DMS 273 (cell line): ENCODE results near the gene PRADC1.

Source experiments
- DNase-seq: peaks from one replicate; lab custom pipeline; 2025; ENCODE audit not compliant: unreplicated experiment; lab: John Stamatoyannopoulos, UW

The PRADC1 gene

DNA sequence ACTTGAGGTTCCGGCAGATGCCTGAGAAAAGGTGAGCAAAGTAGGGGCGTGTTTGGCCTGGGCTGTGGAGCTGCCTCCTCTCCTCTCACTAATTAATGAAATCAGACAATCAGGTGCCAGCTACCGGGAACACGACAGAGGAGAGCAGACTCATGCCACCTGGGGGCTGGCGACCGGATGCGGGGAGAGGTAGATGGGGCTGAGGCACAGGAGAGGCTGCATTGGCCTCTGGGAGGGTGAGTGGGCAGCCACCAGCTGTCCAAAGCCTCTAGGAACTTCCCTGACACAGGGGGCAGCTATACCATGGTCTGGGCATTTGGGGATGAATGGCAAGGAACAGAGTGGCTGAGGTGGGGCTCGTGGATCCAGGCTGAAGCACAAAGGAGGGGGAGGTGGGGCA lies 26.2 kb upstream of the PRADC1 start:
- DNase-seq = no peak

DNA sequence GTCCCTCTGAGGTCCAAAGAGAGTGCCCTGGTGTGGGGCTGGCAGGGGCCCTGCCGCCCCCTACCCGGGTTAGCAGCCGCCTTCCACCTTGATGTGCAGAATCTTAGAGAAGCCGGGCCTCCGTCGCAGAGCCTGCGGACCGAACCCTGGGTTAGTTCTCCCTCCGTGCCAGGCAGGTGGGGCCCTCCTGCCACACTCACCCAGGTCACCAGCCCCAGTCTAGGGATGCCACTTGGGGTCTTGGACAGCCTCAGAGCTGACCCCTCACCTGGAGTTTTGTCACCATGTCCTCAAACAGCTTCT lies 25.8 kb upstream of the PRADC1 start:
- no peak for DNase-seq

DNA sequence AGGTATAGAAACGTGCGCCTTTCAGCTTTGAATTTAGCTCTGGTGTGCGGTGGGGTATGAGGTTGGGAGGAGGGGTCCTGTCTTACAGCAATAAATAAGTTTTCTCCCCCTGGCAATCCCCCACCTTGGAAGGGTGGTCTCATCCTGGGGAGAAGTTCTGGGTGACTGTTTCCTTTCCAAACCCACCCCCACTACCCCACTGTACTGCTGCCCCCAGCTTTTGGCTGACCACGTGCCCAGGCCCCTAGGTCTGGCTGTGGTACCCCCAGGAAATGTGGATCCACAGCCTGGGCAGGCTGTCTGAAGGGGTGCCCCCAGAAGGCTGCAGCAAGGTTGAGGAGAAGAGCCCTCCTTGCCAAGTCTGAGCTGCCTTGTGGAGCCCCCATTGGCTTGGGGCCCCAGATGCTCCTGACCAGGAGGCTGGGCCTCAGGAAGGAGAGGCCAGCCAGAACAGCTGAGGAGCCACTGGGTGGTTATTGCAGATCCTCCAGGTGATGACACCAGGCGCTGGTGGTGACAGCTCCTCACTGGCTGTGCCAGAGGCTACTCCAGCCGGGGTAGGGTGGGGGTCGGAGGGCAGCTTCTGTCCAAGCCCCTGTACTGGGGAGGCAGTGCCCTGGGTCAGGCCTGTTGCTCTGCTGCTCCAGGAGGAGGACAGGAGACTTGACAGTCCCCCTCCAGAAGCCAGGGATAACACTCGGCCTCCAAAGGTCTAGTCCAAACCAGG lies 25.3 kb upstream of the PRADC1 start:
- no peak for DNase-seq

DNA sequence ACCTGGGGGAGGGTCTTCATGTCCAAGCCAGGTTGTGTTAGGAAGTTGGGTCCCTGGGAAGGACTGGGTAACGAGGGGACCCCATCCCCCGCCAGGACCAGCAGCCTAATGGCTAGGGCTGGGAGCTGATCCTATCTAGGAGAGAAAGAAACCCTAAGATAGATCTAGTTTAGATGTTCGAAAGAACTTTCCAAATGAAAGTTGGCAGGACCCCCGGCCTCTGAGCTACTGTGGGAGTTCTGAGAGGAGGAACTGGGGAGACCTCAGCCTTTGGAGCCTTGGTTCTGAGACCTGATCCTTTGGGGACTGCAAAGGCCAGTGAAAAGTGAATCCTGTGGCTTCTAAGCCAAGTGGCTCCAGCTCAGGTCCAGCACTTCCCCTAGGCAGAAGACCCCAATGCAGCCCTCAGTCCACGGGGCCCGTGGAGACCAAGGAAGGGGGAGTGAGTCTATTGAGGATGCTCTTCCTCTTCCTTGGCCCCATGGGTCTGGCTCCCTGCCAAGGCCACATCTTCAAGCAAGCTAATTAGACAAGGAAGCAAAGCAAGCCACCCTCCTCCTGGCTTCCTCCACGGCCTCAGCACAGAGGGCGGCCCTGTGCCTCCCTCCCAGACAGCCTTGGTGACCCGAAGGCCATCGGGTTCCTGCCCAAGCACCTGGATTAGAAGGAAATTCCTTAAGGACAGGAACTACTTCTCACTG lies 24.5 kb upstream of the PRADC1 start:
- DNase-seq = no peak

DNA sequence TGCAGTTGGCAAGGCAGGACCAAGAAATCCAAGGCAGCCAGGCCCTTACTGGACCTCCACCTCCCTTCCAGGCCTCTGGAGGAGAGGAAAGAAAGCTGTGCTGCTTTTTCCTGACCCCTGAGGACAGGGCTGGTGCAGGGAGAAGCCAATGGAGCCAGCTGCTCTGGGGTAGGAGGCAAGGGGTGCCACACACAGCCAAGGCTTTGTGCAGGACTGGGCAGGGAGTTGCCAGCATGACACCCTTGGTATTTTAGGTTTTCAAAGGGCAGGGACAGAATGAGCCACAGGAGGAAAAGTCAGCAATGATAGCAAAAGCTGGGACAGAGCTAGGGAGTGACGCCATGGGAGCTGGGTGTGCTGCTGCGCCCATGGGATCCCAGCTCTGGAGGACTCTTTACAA lies 24.0 kb upstream of the PRADC1 start:
- no peak for DNase-seq

DNA sequence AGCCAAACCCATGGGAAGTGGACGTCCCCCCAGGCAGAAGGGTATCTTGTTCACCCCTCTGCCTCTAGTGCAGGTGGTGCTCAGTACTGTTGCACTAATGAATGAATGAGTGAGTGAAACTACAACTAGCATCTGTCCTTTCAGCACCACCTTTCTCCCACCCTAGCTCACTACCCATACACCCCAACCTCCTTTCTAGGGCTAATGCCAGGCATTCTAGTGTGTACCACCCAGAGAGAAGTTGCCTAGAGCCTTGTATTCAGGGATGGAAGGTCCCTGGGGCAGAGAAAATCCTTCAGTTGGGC lies 23.5 kb upstream of the PRADC1 start:
- no peak for DNase-seq

DNA sequence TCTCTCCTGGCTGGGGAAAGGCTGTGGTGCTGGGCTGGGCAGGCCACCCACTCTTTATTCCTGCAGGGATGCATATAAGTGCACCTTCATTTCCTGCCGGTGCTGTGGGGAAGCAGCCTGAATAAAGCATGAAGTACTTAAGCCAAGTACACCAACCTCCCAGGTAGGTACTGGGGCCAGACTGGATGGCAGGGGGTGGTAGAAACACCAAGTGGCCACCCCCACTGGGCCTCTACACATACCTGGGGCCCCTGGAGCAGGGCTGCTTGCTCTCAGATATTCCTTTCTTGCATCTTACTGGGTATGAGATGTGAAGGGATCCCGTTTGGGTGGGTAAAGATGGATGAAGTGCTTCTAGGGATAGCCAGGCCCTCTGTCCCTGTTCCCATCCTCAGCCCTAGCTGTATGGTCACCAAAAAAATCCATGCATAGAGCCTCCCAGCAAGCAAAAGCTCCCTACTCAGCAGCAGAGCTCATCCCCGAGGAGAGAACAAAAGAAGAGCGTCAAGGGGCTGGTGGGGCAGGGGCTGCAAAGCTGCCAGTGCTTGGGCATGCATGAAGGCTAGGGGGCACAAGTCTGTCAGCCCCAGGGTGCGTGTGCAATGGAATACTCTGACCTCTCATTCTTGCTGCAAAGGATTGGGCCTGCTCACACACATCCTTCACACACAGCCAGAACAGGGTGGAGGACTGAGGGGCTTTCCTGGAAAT lies 23.0 kb upstream of the PRADC1 start:
- DNase-seq = no peak

DNA sequence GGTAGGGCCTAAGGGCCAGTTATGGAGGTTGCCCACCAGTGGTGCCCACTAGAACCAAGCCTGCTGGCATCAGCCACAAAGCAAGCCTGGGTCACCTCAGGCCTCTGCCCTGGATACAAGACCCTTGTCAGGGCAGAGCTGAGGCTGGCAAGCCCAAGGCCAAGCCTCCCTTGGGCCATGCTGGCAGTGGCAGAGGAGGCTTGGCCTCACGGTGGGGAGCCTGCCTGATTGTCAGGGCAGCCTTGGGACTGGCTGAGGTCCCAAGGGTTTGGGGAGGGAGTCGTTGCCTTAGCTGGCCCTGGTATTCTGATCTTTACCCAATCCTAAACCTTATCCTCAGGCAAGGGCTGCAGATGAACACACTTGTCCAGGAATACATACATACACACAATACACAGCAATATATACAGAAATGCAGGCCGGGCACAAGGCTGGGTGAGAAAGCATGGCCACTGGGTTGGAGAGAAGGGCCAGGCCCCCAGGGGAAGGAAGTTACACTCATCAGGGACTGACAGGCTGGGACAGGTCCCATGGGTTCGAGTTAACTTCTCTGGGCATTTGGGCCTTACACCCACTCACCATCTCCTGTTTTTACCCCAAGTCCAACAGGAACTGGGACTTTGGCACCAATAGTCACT lies 22.1 kb upstream of the PRADC1 start:
- DNase-seq = peak; percentile 41

DNA sequence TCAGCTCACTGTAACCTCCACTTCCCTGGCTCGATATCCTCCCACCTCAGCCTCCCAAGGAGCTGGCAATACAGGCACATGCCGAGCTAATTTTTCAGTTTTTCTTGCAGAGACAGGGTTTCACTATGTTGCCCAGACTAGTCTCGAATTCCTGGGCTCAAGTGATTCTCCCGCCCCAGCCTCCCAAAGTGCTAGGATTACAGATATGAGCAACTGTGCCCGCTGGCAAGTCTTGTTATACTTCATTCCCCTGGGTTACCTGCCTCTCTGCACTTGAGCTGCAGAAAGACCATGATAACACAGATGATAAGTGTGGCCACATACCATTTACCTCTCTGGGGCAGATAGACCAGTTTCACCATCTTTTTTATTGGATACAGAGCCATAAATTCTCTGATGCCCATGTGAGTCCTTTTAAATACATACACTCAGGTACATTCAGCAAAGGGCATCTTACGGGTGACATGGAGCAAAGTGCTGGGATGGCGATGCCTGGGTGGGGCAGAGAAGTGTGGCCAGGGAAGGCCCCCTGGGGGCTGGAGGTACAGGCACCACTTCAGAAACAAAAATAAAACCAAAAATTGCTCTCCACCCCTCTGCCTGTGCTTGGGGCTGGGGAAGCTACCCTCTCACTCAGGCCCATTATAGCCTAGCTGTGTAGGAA lies 21.4 kb upstream of the PRADC1 start:
- no peak for DNase-seq

DNA sequence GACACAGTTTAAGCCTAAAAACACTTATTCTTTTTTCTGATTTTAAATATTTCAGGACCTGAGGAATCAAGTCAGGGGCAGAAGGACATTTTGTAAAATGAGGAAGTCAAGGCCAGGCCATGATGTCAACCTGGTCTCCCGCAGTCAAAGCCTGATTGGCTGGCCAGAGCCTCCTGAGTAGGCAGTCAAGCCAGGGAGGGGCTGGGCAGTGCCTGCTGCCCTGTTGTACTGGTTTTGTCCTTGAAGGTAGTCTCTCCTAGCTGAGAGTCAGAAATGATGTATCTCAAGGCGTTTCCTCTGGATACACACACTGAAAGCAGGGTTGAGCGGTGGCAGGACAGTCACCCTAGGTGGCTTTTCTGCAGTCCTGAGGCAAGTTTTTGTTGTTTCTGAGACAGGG lies 20.9 kb upstream of the PRADC1 start:
- DNase-seq = no peak

DNA sequence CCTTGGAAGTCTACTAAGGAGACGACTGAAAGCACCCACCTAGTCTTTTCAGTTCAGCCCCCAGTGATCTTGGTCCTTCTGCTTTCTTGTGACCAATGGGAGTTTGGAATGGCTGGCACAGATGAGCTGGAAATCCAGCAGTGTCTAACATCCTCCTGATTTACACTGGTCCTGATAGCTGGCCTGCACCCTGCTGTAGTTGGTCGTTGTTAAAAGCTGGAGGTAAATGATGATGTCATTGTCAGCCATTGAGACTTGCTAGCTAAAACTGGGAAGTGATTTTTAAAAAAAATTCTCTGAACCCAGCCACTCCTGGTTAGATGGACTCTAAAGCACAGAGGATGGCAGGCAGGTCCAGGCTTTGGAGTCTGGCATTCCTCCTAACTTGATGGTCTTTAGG lies 20.4 kb upstream of the PRADC1 start:
- DNase-seq = no peak

DNA sequence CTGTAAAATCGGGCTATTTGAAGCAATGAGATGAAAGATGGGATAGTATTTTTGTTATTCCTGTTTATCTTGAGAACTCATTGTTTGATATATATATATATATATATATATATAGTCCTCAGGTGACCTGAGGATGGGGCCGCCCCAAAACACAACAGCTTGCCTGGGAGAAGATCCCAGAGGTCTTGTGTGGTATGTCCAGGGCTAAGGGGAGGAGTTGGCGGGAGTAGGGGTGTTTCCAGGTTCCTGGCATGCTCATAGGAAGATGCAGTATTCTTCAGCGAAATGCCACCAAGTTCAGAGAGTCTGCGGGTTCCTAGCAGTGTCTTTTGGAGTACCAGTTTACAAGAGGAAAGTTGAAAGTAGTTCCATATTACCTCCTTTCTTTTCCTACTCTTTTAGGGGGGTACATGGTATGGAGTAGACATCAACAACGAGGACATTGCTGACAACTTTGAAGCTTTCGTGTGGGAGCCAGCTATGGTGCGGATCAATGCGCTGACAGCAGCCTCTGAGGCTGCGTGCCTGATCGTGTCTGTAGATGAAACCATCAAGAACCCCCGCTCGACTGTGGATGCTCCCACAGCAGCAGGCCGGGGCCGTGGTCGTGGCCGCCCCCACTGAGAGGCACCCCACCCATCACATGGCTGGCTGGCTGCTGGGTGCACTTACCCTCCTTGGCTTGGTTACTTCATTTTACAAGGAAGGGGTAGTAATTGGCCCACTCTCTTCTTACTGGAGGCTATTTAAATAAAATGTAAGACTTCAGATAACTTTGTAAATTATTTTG lies 19.4 kb upstream of the PRADC1 start:
- no peak for DNase-seq

DNA sequence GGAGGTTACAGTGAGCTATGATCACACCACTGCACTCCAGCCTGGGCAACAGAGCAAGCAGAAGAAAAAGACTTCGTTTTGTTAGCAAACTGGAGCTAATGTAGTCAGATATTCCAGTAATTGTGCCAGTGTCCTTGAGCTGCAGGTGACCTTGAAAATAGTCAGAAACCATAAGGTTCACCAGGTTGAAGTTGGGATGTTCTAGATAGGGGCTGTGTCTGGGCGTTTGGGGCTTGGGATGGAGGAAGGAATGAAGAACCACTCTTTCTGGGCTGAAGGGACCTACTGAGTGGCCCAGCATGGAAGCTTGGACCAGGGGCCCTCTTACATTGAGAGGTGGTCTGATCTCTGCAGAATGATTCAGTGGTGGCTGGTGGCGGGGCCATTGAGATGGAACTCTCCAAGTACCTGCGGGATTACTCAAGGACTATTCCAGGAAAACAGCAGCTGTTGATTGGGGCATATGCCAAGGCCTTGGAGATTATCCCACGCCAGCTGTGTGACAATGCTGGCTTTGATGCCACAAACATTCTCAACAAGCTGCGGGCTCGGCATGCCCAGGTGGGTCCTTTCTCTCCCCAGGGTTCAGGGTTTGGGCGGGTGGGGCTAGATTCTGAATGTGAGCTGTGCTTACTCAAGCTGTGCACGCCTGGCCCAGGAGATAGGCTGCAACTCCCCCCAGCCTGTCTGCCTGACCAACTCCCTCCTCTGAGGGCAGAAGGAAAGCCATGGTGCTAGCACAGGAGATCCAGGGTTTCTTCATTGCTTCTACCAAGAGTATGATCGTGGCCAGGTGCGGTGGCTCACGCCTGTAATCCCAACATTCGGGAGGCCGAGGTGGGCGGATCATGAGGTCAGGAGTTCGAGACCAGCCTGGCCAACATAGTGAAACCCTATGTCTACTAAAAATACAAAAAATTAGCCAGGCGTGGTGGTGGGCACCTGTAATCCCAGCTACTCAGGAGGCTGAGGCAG lies 18.1 kb upstream of the PRADC1 start:
- DNase-seq = peak; percentile 66

DNA sequence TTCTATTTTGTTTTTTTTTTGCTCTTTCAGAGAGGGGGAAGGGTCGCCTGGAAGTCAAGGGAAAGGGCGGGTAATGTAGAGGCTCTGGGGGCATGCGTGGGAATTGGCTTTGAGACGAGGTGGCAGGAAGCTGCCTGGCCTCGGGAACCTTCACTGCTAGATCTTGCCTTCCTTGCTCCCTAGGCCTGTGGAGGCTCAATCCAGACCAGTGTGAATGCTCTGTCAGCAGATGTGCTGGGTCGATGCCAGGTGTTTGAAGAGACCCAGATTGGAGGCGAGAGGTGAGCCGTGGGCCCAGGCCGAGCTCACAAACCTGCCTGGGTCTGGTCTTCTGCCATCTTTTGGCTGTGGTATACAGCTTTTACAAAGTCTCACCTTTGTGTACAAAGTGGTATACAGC lies 16.6 kb upstream of the PRADC1 start:
- peak; percentile 70 for DNase-seq

DNA sequence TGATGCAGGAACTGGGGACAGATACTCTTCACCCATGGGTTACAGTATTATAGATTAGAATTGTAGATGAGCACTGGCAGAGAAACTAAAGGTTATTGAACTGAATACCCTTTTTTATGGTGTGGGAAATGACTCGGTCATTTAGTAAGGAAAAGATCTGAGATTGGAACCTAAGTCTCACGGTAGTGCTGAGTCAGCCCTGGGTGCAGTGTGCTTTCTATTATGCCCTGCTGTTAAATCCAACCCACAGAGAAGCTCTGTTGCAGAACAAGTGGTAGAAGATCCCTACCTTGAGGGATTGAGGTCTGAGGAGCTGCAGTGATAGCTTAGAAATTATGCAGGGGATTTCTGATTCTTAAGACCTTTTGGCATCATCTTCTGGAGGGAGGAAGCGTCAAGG lies 13.8 kb upstream of the PRADC1 start:
- no peak for DNase-seq

DNA sequence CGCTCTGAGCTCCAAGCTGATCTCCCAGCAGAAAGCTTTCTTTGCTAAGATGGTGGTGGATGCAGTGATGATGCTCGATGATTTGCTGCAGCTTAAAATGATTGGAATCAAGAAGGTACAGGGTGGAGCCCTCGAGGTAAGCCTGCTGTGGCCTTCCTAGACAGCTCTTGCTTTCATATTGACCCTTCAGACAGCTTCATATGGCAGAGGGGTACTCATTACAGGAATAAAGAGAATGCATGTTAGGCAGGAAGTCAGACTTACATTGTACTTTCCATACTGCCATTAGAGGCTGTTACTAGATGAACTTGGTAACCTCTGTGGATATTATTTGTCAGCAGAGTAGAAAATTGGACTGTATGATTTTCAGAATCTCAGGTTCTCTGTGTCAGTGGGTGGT lies 11.5 kb upstream of the PRADC1 start:
- no peak for DNase-seq

DNA sequence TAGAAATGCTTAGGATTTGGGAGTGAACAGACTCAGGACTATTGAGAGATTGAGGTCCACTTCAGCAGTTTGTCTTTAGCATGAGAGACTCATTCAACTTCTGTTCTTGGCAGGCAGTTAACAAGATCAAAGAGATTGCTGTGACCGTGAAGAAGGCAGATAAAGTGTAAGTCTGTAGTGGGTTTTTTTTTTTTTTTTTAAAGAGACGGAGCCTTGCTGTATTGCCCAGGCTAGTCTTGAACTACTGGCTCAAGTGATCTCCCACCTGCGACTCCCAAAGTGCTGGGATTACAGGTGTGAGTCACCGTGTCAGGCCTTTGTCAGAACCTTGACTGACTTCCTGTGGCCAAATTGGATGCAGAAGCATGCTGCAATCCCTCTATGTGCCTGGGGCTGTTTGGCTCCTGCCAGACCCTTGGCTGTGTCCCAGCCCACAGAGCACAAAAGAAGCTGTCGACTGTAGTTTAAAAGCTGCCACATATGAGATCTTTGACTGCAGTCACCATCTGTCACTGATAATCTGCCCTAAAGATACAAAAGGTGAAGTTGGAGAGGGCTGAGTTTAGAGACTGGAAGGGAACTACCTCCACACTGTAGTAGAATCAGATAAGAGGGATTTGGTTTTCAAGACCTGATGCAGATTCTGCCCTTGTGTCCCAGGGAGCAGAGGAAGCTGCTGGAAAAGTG lies 11.0 kb upstream of the PRADC1 start:
- DNase-seq = peak; percentile 92

DNA sequence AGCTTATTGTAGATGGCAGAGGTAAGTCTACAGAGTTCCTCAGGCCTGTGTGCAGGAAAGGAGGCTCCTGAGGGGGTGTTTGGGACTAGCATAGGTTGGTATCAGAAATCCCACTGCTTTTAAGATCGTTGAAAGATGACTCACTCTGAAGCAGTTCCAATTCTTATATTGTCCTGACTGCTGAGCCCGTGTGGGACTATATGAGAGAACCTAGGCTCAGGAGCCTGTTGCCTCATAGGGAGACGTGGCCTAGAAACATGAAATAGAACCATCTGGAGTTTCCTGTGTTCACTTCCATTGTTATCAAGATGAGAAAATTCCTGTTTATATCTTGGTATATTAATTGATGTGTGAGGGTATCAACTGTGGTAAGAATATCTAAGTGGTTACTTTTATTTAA lies 6.7 kb upstream of the PRADC1 start:
- no peak for DNase-seq

DNA sequence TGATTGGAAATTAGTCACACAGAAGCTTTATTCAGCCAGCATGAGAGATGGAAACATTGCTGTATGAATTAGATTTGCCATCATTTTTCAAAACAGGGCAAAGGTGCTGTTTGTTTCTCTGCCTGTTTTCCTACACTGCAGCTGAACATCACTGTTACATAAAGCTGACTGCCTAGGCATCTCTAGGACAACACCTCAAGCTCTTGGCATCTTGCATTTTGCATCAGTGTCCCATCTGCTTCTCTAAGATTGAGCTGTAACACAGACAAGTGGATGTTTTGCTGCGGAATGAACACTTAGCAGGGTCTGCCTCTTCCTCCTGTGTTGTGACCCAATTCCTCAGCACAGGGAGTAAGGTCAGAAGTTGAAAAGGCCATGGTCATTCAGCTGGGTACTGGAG lies 5.9 kb upstream of the PRADC1 start:
- no peak for DNase-seq
